ENCODE data around the gene RNU1-1.
A peak's percentile ranks its signal among the peaks of the same experiment; 100 is the strongest.
"Not testable (repeated sequence)": the region's sequence is repeated elsewhere in the genome, so short reads cannot be mapped to it uniquely, and the experiment has no call there.

Gene RNU1-1

DNA sequence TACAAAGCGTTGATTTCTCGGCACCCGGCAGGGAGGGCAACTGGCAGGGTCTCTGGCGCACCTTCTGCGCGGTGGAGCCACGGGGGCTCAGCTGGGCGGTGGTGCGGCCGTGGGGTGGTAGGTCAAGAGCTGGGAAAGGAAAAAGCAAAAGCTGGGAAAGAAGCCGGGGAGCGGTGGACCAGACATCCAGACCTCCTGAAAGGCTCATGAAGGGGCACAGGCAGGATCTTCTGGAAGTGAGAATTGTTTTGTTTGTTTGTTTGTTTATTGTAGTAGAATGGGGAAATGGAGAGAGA lies 7.2 kb upstream of the RNU1-1 start:
- no peak for DNase-seq

GRCh38 chr1:16520435-16521287 lies 6.6 kb upstream of the RNU1-1 start:
- DNase-seq: not testable (repeated sequence)

- not testable (repeated sequence) for DNase-seq
Measured at GRCh38 chr1:16519255-16519951, 5.3 kb upstream of the RNU1-1 start.

DNA sequence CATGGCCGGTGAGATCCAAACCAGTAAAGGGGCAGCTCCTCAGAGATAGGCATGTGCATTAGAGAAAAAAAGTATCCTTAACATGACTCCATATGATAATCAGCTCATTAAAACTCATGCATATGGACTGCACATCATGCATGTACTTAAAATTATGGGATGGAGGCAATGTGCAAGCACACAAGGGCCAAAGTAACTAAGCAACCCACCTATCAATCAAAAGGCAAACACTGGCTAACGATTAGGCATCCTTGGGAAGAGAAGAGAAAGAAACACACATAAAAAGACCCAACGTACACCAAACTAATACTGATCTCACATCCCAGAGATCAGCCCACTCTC lies 4.8 kb upstream of the RNU1-1 start:
- not testable (repeated sequence) for DNase-seq

GRCh38 chr1:16516694-16517410 lies 2.8 kb upstream of the RNU1-1 start:
- not testable (repeated sequence) for DNase-seq

- peak in 3 of 5 experiments; percentile 36 to 94 (median 68) for DNase-seq
Measured at GRCh38 chr1:16513412-16514106, 526 bp downstream of the RNU1-1 start.

DNA sequence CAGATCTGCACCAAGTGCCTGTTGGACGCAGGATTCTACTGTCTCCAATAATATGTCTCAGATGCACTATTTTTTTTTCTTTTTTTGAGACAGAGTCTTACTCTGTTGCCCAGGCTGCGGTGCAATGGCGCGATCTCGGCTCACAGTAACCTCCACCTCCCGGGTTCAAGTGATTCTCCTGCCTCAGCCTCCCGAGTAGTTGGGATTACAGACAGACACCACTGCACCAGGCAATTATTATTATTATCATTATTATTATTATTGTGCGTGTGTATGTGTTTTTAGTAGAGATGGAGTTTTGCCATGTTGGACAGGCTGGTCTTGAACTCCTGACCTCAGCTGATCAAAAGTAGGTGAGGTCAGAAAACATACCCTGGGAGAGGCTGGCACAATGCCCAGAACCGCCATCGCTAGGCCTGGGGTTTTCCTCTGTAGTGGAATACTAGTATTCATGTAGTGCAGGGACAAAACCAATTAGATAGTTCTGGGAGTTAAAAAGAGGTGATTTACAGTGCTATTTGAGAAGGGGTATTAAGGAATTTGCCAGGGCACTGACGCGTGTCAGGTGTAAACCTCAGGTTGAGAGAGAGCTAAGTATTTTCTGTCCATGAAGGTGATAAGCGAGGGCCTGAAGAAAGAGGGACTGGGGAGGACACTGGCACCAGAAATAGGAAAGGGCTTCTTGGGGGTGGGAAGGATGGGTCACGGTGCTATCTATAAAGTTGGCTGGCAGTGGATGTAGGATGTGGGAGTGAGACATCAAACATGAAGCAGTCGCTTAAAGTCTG lies 1.3 kb downstream of the RNU1-1 start:
- peak in 2 of 5 experiments; percentile 32 to 34 for DNase-seq

DNA sequence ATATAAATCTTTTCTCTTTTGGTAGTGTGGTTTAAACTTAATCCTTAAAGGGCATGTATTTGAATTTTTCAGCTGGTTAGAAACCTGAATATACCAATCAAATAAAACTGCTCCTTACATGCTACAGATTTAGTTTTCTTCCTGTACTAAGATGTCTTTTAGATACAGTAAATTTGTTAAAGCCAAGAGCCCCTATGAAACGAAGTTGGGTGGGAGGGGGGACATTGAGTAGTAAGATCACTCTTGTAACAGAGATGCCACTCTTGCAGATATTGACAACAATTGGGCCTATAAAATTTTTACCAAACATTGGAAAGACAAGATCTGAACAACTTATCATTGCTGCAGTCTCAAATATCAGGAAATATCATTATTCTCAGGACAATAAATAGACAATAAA lies 2.2 kb downstream of the RNU1-1 start:
- DNase-seq: not testable (repeated sequence)

DNA sequence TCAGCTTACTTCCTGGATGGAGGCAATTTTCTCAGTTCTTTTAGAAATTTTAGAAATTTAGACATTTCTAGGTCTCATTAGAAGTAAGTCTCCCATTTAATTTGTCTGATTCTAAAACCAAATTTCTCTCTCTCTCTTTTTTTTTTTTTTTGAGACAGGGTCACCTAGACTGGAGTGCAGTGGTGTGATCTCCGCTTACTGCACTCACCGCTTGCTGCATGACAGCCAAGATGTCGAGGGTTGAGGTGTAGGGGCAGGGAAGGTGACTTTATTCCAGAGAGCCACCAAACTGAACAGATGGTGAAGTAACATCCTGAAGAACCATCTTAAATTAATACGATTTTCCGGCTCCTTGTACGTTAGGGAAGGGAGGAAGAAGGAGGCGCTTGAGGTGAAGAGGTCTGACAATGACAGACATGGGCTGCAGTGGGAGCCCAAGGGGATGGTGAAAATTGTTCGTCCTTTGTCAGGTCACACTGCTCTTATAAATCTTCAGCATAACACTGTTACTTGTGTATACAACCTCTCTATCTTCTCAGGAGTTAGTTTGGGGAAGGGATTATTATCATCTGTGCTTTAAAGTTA lies 5.1 kb downstream of the RNU1-1 start:
- not testable (repeated sequence) for DNase-seq

- DNase-seq: not testable (repeated sequence)
Measured at GRCh38 chr1:16506364-16507136, 7.5 kb downstream of the RNU1-1 start.

DNA sequence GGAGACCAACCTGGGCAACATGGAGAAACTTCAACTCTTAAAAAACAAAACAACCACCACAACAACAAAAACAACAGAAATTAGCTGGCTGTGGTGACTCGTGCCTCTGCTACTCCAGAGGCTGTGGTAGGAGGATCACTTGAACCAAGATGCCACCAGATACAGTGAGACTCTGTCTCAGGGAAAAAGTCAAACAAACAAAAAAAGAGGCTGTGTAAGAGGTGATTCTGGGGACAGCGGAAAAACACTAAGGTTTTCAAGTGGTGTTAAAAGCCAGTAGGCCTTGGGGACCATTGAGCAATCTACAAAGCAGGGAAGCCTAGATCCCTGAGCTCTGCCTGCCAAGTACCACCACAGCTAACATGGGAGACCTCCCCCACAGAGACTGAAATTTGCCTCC lies 8.2 kb downstream of the RNU1-1 start:
- DNase-seq: not testable (repeated sequence)

GRCh38 chr1:16503494-16503893 lies 10.6 kb downstream of the RNU1-1 start:
- DNase-seq: no peak

DNA sequence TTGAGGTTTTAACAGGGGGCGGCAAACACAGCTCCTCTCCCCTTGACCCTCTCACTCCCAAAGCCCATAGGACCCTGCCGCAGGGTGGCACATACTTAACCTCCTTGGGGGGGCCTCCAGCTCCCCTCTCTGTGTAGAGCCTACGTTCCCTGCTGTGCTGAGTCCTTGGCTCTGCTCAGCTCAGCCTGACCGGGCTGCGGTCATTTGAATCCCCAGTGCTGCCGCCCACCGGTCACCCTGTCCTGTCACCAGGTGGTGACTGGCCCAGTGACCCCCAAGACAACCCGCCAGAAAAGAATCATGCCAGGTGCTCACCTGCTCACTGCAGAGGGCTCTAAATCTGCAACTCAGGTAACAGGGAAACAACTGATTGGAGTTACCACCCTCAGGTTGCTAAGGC lies 12.6 kb downstream of the RNU1-1 start:
- DNase-seq: not testable (repeated sequence)

GRCh38 chr1:16500975-16501374 lies 13.1 kb downstream of the RNU1-1 start:
- DNase-seq: not testable (repeated sequence)

- not testable (repeated sequence) for DNase-seq
Measured at GRCh38 chr1:16500466-16500865, 13.6 kb downstream of the RNU1-1 start.

DNA sequence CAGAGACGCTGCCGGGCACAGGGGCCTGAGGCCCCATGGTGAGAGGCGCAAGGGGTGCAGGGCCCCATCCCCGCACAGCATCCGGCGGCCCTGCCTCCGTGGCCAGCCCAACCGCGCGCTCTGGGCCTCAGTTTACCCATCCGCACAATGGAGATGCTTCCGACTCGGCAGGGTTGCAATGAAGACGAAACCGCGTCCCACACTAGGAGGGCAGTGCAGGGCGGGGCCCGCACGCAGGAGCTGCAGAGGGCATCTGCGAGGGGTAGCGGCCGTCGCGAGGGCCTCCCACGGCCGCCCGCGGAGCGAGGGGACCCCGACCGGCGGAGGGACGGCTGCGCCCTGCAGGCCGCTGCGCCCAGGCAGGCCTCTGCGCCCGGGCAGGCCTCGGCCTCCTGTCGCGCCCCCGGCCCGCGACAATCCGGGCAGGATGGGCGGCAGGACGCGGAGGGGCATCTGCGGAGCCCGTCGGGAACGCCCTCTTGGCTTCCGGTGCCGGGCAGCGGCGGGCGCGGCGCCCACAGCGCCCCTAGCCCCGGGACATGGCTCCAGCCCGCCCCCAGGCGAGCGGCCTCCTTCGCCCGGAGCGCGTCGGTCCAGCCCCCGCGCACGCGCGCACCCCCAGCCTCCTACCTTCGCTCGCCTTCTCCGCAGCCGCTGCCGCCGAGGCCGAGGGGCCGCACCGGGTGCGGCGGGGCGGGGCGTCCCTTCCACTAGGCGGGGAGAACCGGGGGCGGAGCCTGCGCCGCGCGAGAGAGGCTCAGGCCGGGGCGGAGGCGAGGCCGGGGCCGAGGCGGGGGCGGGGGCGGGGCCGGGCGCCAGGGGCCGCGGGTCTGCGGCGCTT lies 15.3 kb downstream of the RNU1-1 start:
- DNase-seq: peak; percentile 72 to 82 (median 77)

DNA sequence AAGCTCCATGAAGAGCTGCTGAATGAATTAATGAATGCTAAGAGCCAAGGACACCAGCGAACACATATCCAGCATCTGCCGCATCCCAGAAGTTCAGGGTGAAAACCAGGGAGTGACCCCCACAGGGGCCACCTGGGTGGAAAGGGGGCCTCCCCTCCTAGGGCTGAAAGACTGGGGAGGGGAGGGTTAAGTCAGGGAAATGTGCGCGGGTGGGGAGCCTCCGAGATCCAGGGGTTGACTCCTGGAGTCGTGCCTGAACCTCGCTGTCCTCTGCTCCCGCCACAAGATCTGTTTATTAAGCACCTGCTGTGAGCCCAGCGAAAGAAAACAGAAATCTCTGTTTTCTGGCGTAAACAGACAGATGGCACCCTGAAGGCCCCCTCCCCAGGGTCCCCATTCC lies 16.0 kb downstream of the RNU1-1 start:
- DNase-seq: not testable (repeated sequence)

- DNase-seq: peak in 1 of 5 experiments; percentile 24
Measured at GRCh38 chr1:16497474-16497904, 16.6 kb downstream of the RNU1-1 start.

- not testable (repeated sequence) for DNase-seq
Measured at GRCh38 chr1:16493731-16494130, 20.4 kb downstream of the RNU1-1 start.

DNA sequence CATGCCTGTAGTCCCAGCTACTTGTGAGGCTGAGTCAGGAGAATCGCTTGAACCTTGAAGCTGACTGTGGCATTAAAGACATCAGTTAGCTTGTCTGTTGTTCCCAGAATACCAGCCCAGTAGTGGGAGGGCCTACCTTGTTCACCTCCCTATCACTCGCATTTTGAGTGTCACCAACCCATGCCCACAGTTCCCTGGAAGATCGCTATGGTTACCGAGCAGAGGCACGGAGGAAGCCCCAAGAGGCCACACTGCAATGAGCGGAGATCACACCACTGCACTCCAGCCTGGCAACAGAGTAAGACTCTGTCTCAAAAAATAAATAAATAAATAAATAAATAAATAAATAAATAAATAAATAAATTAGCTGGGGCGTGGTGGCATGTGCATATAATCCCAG lies 21.1 kb downstream of the RNU1-1 start:
- peak in 1 of 5 experiments; percentile 73 for DNase-seq
